CD4-positive, alpha-beta memory T cell (primary cell): ENCODE measurements around the gene DNAJB2. TPM values are rescaled to one million over a fixed set of nuclear protein-coding genes. Genes with fewer than 3 reads are reported as not detected.
A peak's percentile ranks its signal among the peaks of the same experiment; 100 is the strongest.

Source experiments
- CTCF ChIA-PET: fragments of 350-600 bp; sonication (Branson Sonifier 250); formaldehyde crosslinking; loops from one replicate; lab custom pipeline; 2021; ENCODE audit warnings: inconsistent platforms; ENCODE audit not compliant: partially characterized antibody; lab: Charles Lee
- POLR2A ChIA-PET: fragments of 350-600 bp; sonication (Branson Sonifier 250); formaldehyde crosslinking; loops from one replicate; lab custom pipeline; 2021; ENCODE audit not compliant: partially characterized antibody; lab: Charles Lee
- DNase-seq, 5 donors: peaks; one replicate each; pipeline versions ENCODE4 v3.0.0 to v3.0.0-alpha.2; 2020 to 2022; ENCODE audit warnings: mixed read lengths in 1 of 5
- H3K27ac ChIP-seq: one replicate; pipeline ENCODE4 v1.7.0; 2013; ENCODE audit warnings: low read depth, low read length
- H3K27me3 ChIP-seq: 2 replicates; pipeline ENCODE4 v1.7.0; 2013; ENCODE audit warnings: mild to moderate bottlenecking, low read length, moderate library complexity; ENCODE audit not compliant: insufficient read depth
- H3K36me3 ChIP-seq: 2 replicates; pipeline ENCODE4 v1.7.0; 2013; ENCODE audit warnings: mild to moderate bottlenecking, low read length, moderate library complexity; ENCODE audit not compliant: insufficient read depth
- H3K4me1 ChIP-seq: 2 replicates; pipeline ENCODE4 v1.7.0; 2013; ENCODE audit warnings: mild to moderate bottlenecking, low read length, moderate library complexity; ENCODE audit not compliant: insufficient read depth
- H3K4me3 ChIP-seq, 2 donors: one replicate each; pipeline ENCODE4 v1.7.0; 2013; ENCODE audit warnings: low read length in 2 of 2, mild to moderate bottlenecking in 1 of 2
- H3K9me3 ChIP-seq, 2 donors: one replicate each; pipeline ENCODE4 v1.7.0; 2013; ENCODE audit warnings: low read length in 2 of 2, control low read depth in 1 of 2; ENCODE audit not compliant: control insufficient read depth in 1 of 2
- H3K27ac Mint-ChIP-seq, 7 donors: one replicate each; pipeline ENCODE4 v1.8.0; 2020 to 2021; ENCODE audit warnings: mixed read lengths in 7 of 7, mild to moderate bottlenecking in 6 of 7, inconsistent platforms in 3 of 7, moderate library complexity in 3 of 7
- H3K27me3 Mint-ChIP-seq, 2 donors: one replicate each; pipeline ENCODE4 v1.8.0; 2020 to 2021; ENCODE audit warnings: mixed read lengths in 2 of 2
- H3K36me3 Mint-ChIP-seq, 2 donors: one replicate each; pipeline ENCODE4 v1.8.0; 2020 to 2021; ENCODE audit warnings: mixed read lengths in 2 of 2, inconsistent platforms in 1 of 2, mild to moderate bottlenecking in 1 of 2
- H3K4me1 Mint-ChIP-seq, 4 donors: one replicate each; pipeline ENCODE4 v1.8.0; 2020 to 2021; ENCODE audit warnings: mixed read lengths in 4 of 4, mild to moderate bottlenecking in 1 of 4
- H3K4me3 Mint-ChIP-seq, 8 donors: one replicate each; pipeline ENCODE4 v1.8.0; 2020 to 2021; ENCODE audit warnings: mixed read lengths in 8 of 8, mild to moderate bottlenecking in 7 of 8, moderate library complexity in 6 of 8, inconsistent platforms in 3 of 8
- H3K9me3 Mint-ChIP-seq, 8 donors: one replicate each; pipeline ENCODE4 v1.8.0; 2020 to 2021; ENCODE audit warnings: mixed read lengths in 8 of 8, mild to moderate bottlenecking in 5 of 8, inconsistent platforms in 3 of 8, moderate library complexity in 1 of 8
- intact Hi-C: fragments of 100-400 bp; cut with micrococcal nuclease; formaldehyde crosslinking; loops from one replicate; pipeline ENCODE4 v1.15.1; 2023
- polyA plus RNA-seq, 2 donors: library from polyadenylated mRNA; unstranded; fragments of 300-500 nt; fragmentation: Illumina TruSeq; gene quantifications; one replicate each; pipeline ENCODE4 v1.2.3, GENCODE V29; 2021
- total RNA-seq, 2 experiments: library from RNA; stranded (reverse); gene quantifications; one replicate each; pipeline ENCODE4 v1.2.3, GENCODE V29; 2021

The DNAJB2 gene
- total and polyA plus RNA-seq, 4 experiments from 2014 or later, result 4.1 to 117 (median 58.6) TPM

GRCh38 chr2:219245899-219246230 lies 33.3 kb upstream of the DNAJB2 start:
- ChIA-PET CTCF (interaction anchor here (0.9 to 12.8 kb wide), 12 partner anchors 9 to 87 kb away, joined by 3 to 150 read pairs (median 7); partner anchors contain the start of genes ABCB6, ANKZF1 and ATG9A), POLR2A (interaction anchor here (0.6 to 12.0 kb wide), 13 partner anchors 8 to 575 kb away, joined by 3 to 684 read pairs (median 8); partner anchors contain the start of genes ABCB6, ANKZF1, ATG9A and CNPPD1)
- DNase-seq, result peak in 1 of 5 donors; percentile 43
- H3K4me1 ChIP-seq, result peaks cover 64% of the 10 kb centered on the region
- Mint-ChIP-seq H3K27me3 (no peaks in the 10 kb centered on the region), H3K9me3 (no peaks in the 10 kb centered on the region), H3K4me1 (peaks cover 43 to 86% (median 62%) of the 10 kb centered on the region in 4 donors), H3K4me3 (peak overlapping the region; percentile 85 to 99 (median 94)), H3K36me3 (peaks cover 30 to 35% of the 10 kb centered on the region in 2 donors), H3K27ac (peak overlapping the region; percentile 96 to 99 (median 99))
- H3K27me3 ChIP-seq, result no peaks in the 10 kb centered on the region
- H3K27ac ChIP-seq, result peak overlapping the region; percentile 94
- no peaks in the 10 kb centered on the region for H3K9me3 ChIP-seq
- H3K4me3 ChIP-seq, result peak overlapping the region; percentile 45 to 97
- peaks cover 10% of the 10 kb centered on the region for H3K36me3 ChIP-seq
- intact Hi-C loops, result loop anchor here (1.0 kb wide), 3 partner anchors 7 to 68 kb away; partner anchors contain the start of genes ANKZF1, ATG9A, RETREG2 and TUBA4A

DNA sequence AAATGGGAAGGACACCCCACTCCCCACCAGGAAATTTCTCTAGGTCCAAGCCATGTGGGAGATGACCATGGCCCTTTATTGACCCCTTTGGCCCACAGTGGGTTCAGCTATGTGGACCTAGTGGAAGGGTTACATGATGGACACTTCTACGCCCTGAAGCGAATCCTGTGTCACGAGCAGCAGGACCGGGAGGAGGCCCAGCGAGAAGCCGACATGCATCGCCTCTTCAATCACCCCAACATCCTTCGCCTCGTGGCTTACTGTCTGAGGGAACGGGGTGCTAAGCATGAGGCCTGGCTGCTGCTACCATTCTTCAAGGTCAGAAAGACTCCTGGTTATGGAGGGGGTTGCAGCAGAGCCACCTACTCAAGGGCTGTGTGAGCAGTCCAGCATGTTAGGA lies 32.6 kb upstream of the DNAJB2 start:
- intact Hi-C loops, result no loop called here
- H3K4me3 Mint-ChIP-seq, result peak overlapping the region; percentile 10 to 99 (median 88)
- peak overlapping the region; percentile 94 for H3K27ac ChIP-seq
- CTCF ChIA-PET, result interaction anchor here (0.9 to 12.8 kb wide), 8 partner anchors 8 to 88 kb away, joined by 3 to 150 read pairs (median 10); partner anchors contain the start of genes ANKZF1 and ATG9A
- no peaks in the 10 kb centered on the region for H3K27me3 ChIP-seq
- POLR2A ChIA-PET, result interaction anchor here (0.6 to 12.0 kb wide), 9 partner anchors 7 to 529 kb away, joined by 3 to 684 read pairs (median 28); partner anchors contain the start of genes ABCB6, ANKZF1, ATG9A and CNPPD1
- H3K36me3 ChIP-seq, result peaks cover 17% of the 10 kb centered on the region
- peak overlapping the region; percentile 96 to 99 (median 99) for H3K27ac Mint-ChIP-seq
- H3K27me3 Mint-ChIP-seq, result no peaks in the 10 kb centered on the region
- peaks cover 71% of the 10 kb centered on the region for H3K4me1 ChIP-seq
- H3K4me3 ChIP-seq, result peak overlapping the region in 1 of 2 donors; percentile 45
- H3K4me1 Mint-ChIP-seq, result peaks cover 48 to 90% (median 68%) of the 10 kb centered on the region in 4 donors
- DNase-seq, result no peak
- H3K9me3 ChIP-seq, result no peaks in the 10 kb centered on the region
- no peaks in the 10 kb centered on the region for H3K9me3 Mint-ChIP-seq
- peaks cover 37 to 42% of the 10 kb centered on the region in 2 donors for H3K36me3 Mint-ChIP-seq

DNA sequence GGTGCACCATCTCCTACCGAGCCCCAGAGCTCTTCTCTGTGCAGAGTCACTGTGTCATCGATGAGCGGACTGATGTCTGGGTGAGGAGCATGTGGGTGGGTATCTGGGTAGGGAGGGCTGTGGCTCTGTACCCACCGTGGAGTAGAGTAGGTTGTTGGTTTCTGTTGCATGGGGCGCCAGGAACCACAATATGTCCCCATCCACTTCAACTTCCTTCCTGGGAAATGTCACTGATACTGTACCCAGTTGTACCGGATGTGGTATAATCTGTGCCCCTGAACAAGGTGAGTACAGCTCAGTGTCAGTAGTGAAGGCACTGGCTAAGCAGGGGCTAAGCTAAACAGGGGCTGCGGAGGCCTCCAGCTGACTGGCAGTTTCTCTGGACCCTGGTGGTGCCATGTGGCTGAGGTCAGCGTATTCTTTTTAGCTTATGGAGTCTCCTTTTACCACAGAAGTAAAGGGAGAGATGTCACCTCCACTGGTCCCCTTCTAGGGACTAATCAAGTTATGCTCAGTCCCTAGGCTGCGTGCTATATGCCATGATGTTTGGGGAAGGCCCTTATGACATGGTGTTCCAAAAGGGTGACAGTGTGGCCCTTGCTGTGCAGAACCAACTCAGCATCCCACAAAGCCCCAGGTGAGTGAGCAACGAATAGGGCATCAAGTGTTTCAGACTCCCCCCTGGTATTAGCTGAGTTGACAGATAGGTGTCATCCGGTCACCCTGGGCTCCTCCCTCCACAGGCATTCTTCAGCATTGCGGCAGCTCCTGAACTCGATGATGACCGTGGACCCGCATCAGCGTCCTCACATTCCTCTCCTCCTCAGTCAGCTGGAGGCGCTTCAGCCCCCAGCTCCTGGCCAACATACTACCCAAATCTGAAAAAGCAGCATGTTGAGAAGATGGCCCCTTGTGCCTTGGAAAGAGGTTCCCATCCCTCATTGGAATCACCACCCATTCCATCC lies 31.2 kb upstream of the DNAJB2 start:
- Histone ChIP-seq H3K9me3 (no peaks in the 10 kb centered on the region), H3K36me3 (peaks cover 22% of the 10 kb centered on the region), H3K4me3 (peak overlapping the region; percentile 26 to 65), H3K27me3 (no peaks in the 10 kb centered on the region), H3K27ac (peak overlapping the region; percentile 87), H3K4me1 (peaks cover 80% of the 10 kb centered on the region)
- H3K9me3 Mint-ChIP-seq, result peaks cover 0 to 1% (median 0%) of the 10 kb centered on the region in 8 donors
- H3K4me1 Mint-ChIP-seq, result peaks cover 56 to 94% (median 72%) of the 10 kb centered on the region in 4 donors
- H3K36me3 Mint-ChIP-seq, result peaks cover 45 to 56% of the 10 kb centered on the region in 2 donors
- H3K27ac Mint-ChIP-seq, result peak overlapping the region; percentile 93 to 99 (median 98)
- H3K27me3 Mint-ChIP-seq, result no peaks in the 10 kb centered on the region
- H3K4me3 Mint-ChIP-seq, result peak overlapping the region; percentile 83 to 99 (median 88)
- intact Hi-C loops, result no loop called here
- ChIA-PET POLR2A (interaction anchor here (1.1 to 12.0 kb wide), 15 partner anchors 16 to 842 kb away, joined by 3 to 684 read pairs (median 17); partner anchors contain the start of genes ABCB6, ANKZF1, ATG9A and CNPPD1), CTCF (interaction anchor here (1.4 to 12.8 kb wide), 8 partner anchors 10 to 77 kb away, joined by 3 to 150 read pairs (median 9); partner anchors contain the start of genes DNAJB2 and SLC23A3)
- peak; percentile 80 to 90 (median 85) for DNase-seq

GRCh38 chr2:219248845-219249202 lies 30.3 kb upstream of the DNAJB2 start:
- H3K27me3 ChIP-seq, result no peaks in the 10 kb centered on the region
- peaks cover 80% of the 10 kb centered on the region for H3K4me1 ChIP-seq
- ChIA-PET CTCF (interaction anchor here (1.0 to 12.8 kb wide), 13 partner anchors 9 to 90 kb away, joined by 3 to 150 read pairs (median 8); partner anchors contain the start of genes ANKZF1, ATG9A, DNAJB2 and SLC23A3), POLR2A (interaction anchor here (1.0 to 12.0 kb wide), 18 partner anchors 9 to 590 kb away, joined by 3 to 684 read pairs (median 14); partner anchors contain the start of genes ABCB6, ANKZF1, ATG9A and BCS1L)
- DNase-seq, result no peak
- peak overlapping the region; percentile 85 to 99 (median 94) for H3K4me3 Mint-ChIP-seq
- H3K4me3 ChIP-seq, result peak overlapping the region; percentile 26 to 65
- H3K4me1 Mint-ChIP-seq, result peaks cover 56 to 94% (median 71%) of the 10 kb centered on the region in 4 donors
- H3K9me3 Mint-ChIP-seq, result peaks cover 0 to 1% (median 0%) of the 10 kb centered on the region in 8 donors
- H3K36me3 ChIP-seq, result peaks cover 22% of the 10 kb centered on the region
- H3K27ac ChIP-seq, result peak overlapping the region; percentile 87
- H3K27ac Mint-ChIP-seq, result peak overlapping the region; percentile 93 to 99 (median 96)
- H3K9me3 ChIP-seq, result no peaks in the 10 kb centered on the region
- intact Hi-C loops, result no loop called here
- peaks cover 45 to 63% of the 10 kb centered on the region in 2 donors for H3K36me3 Mint-ChIP-seq
- H3K27me3 Mint-ChIP-seq, result no peaks in the 10 kb centered on the region

DNA sequence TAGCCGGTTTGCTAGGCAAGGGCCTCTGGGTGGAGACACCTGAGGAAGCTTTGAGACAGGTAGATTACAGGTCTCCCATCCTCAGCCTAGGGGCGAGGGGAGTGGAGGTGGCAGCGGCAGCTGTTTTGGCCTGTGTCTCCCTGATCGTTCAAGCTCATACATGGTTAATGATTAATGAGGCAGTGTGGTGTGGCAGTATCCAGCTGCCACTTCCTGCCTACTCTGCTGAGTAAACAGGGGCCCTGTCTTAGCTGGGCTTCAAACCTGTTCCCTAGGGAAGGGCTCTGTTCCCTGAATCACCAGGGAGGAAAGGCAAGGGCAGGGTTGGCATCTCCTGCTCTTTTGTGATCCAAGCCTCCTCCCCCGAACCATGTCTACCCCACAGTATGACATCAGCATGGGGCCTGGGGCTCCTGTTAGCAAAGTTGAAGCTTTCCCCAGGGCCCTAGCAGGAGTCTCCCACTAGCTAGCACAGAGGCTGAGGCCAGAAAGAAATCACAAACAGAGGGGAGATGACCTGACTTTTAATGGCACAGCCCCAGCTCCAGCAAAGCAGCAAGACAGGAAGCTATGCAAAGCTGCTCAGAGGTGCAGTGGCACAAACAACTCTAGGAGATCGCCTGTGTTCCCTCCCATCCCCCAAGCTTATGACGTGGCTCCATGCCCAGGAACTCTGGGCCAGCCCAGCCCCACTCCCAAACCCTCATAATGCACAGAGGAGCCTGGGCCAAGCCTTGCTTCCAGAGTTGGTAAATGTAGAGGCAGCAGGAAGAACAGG lies 29.8 kb upstream of the DNAJB2 start:
- H3K4me3 Mint-ChIP-seq, result peak overlapping the region; percentile 85 to 99 (median 94)
- Histone ChIP-seq H3K36me3 (peaks cover 22% of the 10 kb centered on the region), H3K4me1 (peaks cover 76% of the 10 kb centered on the region), H3K27ac (peak overlapping the region; percentile 87), H3K4me3 (peak overlapping the region; percentile 26 to 65), H3K9me3 (no peaks in the 10 kb centered on the region), H3K27me3 (no peaks in the 10 kb centered on the region)
- POLR2A ChIA-PET, result interaction anchor here (0.6 to 12.0 kb wide), 22 partner anchors 9 to 963 kb away, joined by 3 to 684 read pairs (median 8); partner anchors contain the start of genes ABCB6, ANKZF1, ATG9A and BCS1L
- no peaks in the 10 kb centered on the region for H3K27me3 Mint-ChIP-seq
- intact Hi-C loops, result no loop called here
- peaks cover 45 to 63% of the 10 kb centered on the region in 2 donors for H3K36me3 Mint-ChIP-seq
- CTCF ChIA-PET, result interaction anchor here (0.7 to 12.8 kb wide), 15 partner anchors 9 to 90 kb away, joined by 3 to 150 read pairs (median 7); partner anchors contain the start of genes ANKZF1, ATG9A, DNAJB2 and SLC23A3
- peak overlapping the region; percentile 93 to 99 (median 96) for H3K27ac Mint-ChIP-seq
- H3K9me3 Mint-ChIP-seq, result peaks cover 0 to 1% (median 0%) of the 10 kb centered on the region in 8 donors
- H3K4me1 Mint-ChIP-seq, result peaks cover 53 to 91% (median 69%) of the 10 kb centered on the region in 4 donors
- DNase-seq, result peak; percentile 55 to 65 (median 61)
